ENCODE results near the gene KLHL5.

DNA sequence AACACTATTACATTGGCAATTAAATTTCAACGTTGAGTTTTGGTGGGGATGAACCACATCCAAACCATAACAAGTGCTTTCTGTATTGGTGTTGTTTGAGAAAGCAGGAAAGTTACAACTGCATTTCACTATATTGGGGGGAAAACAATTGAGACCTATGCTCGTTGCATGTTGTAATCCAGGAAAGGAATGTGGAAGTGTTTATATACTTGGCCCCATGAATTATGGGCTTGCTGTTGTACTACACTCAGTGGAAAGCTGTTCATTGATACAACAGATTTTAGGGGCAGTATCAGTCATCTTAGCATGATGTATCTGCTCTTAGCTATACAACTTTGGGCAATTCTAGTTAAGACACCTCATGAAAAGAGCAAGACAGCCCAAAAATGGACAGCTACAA lies 52.4 kb downstream of the KLHL5 start:
- TF ChIP-seq EZH2 (IDR thresholded peaks at IDR 0.05) = no peak
- no peak for TF ChIP-seq POLR2AphosphoS5 (IDR thresholded peaks at IDR 0.05; ENCODE audit: borderline replicate concordance, low read depth, low read length)
- TF ChIP-seq FOXP2 (optimal IDR thresholded peaks at IDR 0.05; ENCODE audit: control extremely low read depth, extremely low read length, insufficient read depth) = no peak
